Measurements from ENCODE around the gene PARP14. TPM values are rescaled to one million over a fixed set of nuclear protein-coding genes. Genes with fewer than 3 reads are reported as not detected.

The PARP14 gene
- polyA plus RNA-seq, 1 experiment = 29.3 TPM

DNA sequence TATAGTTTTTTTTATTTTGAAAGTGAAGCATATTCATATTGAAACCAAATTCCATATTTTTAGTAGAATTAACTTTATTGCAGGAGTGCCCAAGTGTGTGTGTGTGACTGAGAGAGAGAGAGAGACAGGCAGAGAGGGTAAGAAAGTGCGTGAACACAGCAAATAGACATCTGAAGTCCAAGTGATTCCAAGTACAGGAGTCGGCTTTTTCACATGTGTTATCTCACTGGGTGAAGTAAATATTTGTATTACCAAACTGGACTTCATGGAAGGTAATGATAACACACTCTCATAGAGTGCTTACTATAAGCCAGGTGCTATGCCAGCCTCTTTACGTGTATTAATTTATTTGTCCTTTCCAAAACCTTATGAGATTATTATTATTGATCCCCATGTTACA is 12.0 kb downstream of the PARP14 start:
- DNase-seq (ENCODE audit: low read depth, low spot score) = no peak
- POLR2A ChIA-PET = no interaction called here
- TF ChIP-seq, protein P1, sequence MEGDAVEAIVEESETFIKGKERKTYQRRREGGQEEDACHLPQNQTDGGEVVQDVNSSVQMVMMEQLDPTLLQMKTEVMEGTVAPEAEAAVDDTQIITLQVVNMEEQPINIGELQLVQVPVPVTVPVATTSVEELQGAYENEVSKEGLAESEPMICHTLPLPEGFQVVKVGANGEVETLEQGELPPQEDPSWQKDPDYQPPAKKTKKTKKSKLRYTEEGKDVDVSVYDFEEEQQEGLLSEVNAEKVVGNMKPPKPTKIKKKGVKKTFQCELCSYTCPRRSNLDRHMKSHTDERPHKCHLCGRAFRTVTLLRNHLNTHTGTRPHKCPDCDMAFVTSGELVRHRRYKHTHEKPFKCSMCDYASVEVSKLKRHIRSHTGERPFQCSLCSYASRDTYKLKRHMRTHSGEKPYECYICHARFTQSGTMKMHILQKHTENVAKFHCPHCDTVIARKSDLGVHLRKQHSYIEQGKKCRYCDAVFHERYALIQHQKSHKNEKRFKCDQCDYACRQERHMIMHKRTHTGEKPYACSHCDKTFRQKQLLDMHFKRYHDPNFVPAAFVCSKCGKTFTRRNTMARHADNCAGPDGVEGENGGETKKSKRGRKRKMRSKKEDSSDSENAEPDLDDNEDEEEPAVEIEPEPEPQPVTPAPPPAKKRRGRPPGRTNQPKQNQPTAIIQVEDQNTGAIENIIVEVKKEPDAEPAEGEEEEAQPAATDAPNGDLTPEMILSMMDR (IDR thresholded peaks at IDR 0.05; ENCODE audit: low read depth, low read length) = no peak
- CTCF ChIA-PET = no interaction called here
- no peak overlapping the region for H3K27ac ChIP-seq (ENCODE audit: low read depth, low read length)
- no peaks in the 10 kb centered on the region for H3K9me3 ChIP-seq (ENCODE audit: control insufficient read depth, insufficient read depth, low read length)
- H3K27me3 ChIP-seq (ENCODE audit: control insufficient read depth, insufficient read depth, low read length) = no peaks in the 10 kb centered on the region
- no peak overlapping the region for H3K4me3 ChIP-seq (ENCODE audit: low read depth, low read length)

DNA sequence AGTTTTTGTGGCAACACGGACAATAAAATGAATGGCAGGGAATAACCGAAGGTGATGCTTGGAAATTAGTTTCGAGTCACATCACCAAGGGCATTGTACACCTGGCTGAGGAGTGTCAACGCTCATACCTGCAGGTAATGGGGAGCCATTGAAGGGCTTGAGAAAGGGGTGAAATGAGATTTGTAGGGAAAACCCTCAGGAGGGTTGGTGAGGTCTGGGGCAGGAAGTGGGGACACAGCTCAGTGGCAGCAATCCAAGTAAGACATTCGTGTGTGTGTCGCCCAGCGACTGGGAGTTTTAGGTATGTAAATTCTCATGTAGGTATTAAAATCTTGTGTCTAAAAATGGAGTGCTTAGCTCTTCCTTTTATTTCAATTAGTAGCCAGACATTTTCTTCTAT is 14.3 kb downstream of the PARP14 start:
- H3K4me3 ChIP-seq (ENCODE audit: low read depth, low read length) = no peak overlapping the region
- no peaks in the 10 kb centered on the region for H3K27me3 ChIP-seq (ENCODE audit: control insufficient read depth, insufficient read depth, low read length)
- H3K9me3 ChIP-seq (ENCODE audit: control insufficient read depth, insufficient read depth, low read length) = no peaks in the 10 kb centered on the region
- ChIA-PET CTCF (no interaction called here), POLR2A (no interaction called here)
- no peak for DNase-seq (ENCODE audit: low read depth, low spot score)
- H3K27ac ChIP-seq (ENCODE audit: low read depth, low read length) = no peak overlapping the region
- TF ChIP-seq, protein P1 (IDR thresholded peaks at IDR 0.05; ENCODE audit: low read depth, low read length) = no peak

DNA sequence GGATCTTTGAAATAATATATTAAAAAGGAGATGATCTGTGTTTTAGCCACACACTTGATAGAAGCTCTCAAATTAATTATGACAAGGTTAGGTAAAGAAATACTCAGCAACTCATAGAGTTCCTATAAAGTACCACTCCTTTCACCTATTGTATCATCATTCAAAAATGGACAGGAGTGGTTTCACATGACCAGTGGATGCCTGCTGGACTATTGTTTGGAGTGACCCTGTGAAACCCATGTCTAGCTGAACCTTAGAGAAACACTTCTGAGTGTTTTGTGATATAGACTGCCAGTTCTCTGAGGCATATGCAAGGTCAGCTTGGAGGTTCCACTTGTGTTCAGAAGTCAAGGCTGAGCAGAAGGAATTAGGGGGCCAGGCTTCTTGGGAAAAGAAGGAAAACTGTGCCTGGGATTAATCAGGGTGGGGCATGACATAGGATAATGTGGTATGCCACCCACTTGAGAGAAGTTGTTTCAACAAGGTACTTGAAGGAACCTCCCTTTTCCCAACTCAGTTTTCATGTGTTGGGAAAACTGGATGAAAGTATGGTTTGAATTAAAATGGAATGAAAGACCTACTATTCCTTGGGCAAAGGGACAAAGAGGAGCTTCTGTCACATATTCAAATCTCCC is 15.4 kb downstream of the PARP14 start:
- no peaks in the 10 kb centered on the region for H3K9me3 ChIP-seq (ENCODE audit: control insufficient read depth, insufficient read depth, low read length)
- TF ChIP-seq, protein P1 (IDR thresholded peaks at IDR 0.05; ENCODE audit: low read depth, low read length) = no peak
- POLR2A ChIA-PET = no interaction called here
- H3K27me3 ChIP-seq (ENCODE audit: control insufficient read depth, insufficient read depth, low read length) = no peaks in the 10 kb centered on the region
- CTCF ChIA-PET = interaction anchor here (1.5 kb wide), 1 partner anchor 16 kb away, joined by 5 read pairs; no protein-coding TSS in a partner anchor
- no peak for DNase-seq (ENCODE audit: low read depth, low spot score)
- H3K27ac ChIP-seq (ENCODE audit: low read depth, low read length) = no peak overlapping the region
- no peak overlapping the region for H3K4me3 ChIP-seq (ENCODE audit: low read depth, low read length)

DNA sequence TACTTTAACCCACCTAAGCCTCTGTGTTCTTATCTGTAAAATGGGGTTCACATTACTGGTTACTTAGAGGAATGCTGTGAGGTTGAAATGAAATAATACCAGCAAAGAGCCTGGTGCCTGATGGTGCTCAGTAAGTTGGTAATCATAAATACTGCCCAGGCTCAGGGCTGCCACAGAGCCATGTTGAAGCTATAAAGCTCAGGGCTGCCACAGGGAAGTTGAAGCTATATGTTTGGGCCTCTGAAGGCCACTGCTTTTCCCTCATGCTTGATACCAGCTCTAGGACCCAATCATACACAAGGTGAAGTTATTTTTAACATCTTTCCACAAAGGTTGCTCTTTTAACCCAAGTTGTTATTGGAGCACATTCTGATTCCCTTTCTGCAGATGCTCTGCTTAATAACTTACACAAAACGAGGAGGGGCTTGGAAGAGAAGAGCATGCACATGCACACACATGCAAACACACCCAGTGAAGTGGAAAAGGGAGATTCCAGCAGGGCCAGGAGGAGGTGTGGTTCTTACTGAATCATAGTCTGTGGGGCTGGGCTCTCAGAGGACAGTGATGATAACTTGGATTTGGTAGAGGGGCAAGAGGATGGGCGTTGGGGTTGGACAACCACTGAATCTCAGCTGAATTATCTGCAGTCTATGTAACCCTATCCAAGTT is 17.4 kb downstream of the PARP14 start:
- DNase-seq (ENCODE audit: low read depth, low spot score) = no peak
- H3K27ac ChIP-seq (ENCODE audit: low read depth, low read length) = no peak overlapping the region
- POLR2A ChIA-PET = no interaction called here
- TF ChIP-seq, protein P1 (IDR thresholded peaks at IDR 0.05; ENCODE audit: low read depth, low read length) = no peak
- H3K27me3 ChIP-seq (ENCODE audit: control insufficient read depth, insufficient read depth, low read length) = no peaks in the 10 kb centered on the region
- CTCF ChIA-PET = interaction anchor here (0.6 kb wide), 1 partner anchor 20 kb away, joined by 3 read pairs; no protein-coding TSS in a partner anchor
- no peak overlapping the region for H3K4me3 ChIP-seq (ENCODE audit: low read depth, low read length)
- H3K9me3 ChIP-seq (ENCODE audit: control insufficient read depth, insufficient read depth, low read length) = no peaks in the 10 kb centered on the region

GRCh38 chr3:122700193-122700592 is 19.6 kb downstream of the PARP14 start:
- ChIA-PET CTCF (no interaction called here), POLR2A (no interaction called here)
- no peaks in the 10 kb centered on the region for H3K27me3 ChIP-seq (ENCODE audit: control insufficient read depth, insufficient read depth, low read length)
- H3K27ac ChIP-seq (ENCODE audit: low read depth, low read length) = no peak overlapping the region
- H3K4me3 ChIP-seq (ENCODE audit: low read depth, low read length) = no peak overlapping the region
- H3K9me3 ChIP-seq (ENCODE audit: control insufficient read depth, insufficient read depth, low read length) = no peaks in the 10 kb centered on the region
- no peak for DNase-seq (ENCODE audit: low read depth, low spot score)
- TF ChIP-seq, protein P1 (IDR thresholded peaks at IDR 0.05; ENCODE audit: low read depth, low read length) = no peak
